ENCODE data around the gene KCNG3.

KCNG3 gene

GRCh38 chr2:42493468-42494354 lies at the start of gene KCNG3:
KCNG3 (minus strand) TSS chr2:42493982; CDS start chr2:42493501, 481 bp downstream.
- peak; percentile 51 for DNase-seq

- DNase-seq, result no peak
Measured at GRCh38 chr2:42542871-42543270, 49.1 kb upstream of the KCNG3 start.

- DNase-seq, result no peak
Measured at GRCh38 chr2:42537493-42537892, 43.7 kb upstream of the KCNG3 start.

- no peak for DNase-seq
Measured at GRCh38 chr2:42532397-42532796, 38.6 kb upstream of the KCNG3 start.

- peak; percentile 73 for DNase-seq
Measured at GRCh38 chr2:42523341-42523740, 29.6 kb upstream of the KCNG3 start.

- DNase-seq, result no peak
Measured at GRCh38 chr2:42522035-42522434, 28.3 kb upstream of the KCNG3 start.

- DNase-seq, result no peak
Measured at GRCh38 chr2:42519624-42520023, 25.8 kb upstream of the KCNG3 start.

- no peak for DNase-seq
Measured at GRCh38 chr2:42516418-42516901, 22.7 kb upstream of the KCNG3 start.

GRCh38 chr2:42513252-42513918 lies 19.6 kb upstream of the KCNG3 start:
- no peak for DNase-seq

GRCh38 chr2:42510608-42511243 lies 16.9 kb upstream of the KCNG3 start:
- no peak for DNase-seq

- no peak for DNase-seq
Measured at GRCh38 chr2:42510191-42510590, 16.4 kb upstream of the KCNG3 start.

- DNase-seq, result no peak
Measured at GRCh38 chr2:42504364-42505230, 10.8 kb upstream of the KCNG3 start.

- DNase-seq, result no peak
Measured at GRCh38 chr2:42503291-42503690, 9.5 kb upstream of the KCNG3 start.

- DNase-seq, result no peak
Measured at GRCh38 chr2:42498497-42498896, 4.7 kb upstream of the KCNG3 start.

- DNase-seq, result no peak
Measured at GRCh38 chr2:42495611-42496010, 1.8 kb upstream of the KCNG3 start.

- no peak for DNase-seq
Measured at GRCh38 chr2:42495234-42495581, 1.4 kb upstream of the KCNG3 start.

GRCh38 chr2:42494355-42495233 lies 812 bp upstream of the KCNG3 start:
- DNase-seq, result peak; percentile 95

GRCh38 chr2:42492691-42493467 lies 903 bp downstream of the KCNG3 start:
- DNase-seq, result peak; percentile 44

- no peak for DNase-seq
Measured at GRCh38 chr2:42488297-42488696, 5.5 kb downstream of the KCNG3 start.

GRCh38 chr2:42486145-42486906 lies 7.5 kb downstream of the KCNG3 start:
- DNase-seq, result no peak
